Aorta (tissue), 5 donors: ENCODE data around the gene NPAT. TPM values are rescaled to one million over a fixed set of nuclear protein-coding genes. Genes with fewer than 3 reads are reported as not detected.

Source experiments
- ATAC-seq: fragments of 200-7000 bp; cut with Tn5 transposase; one replicate; pipeline ENCODE4 v1.9.1; 2022; ENCODE audit warnings: moderate library complexity; ENCODE audit not compliant: low FRiP score
- DNase-seq, 2 donors: peaks; one replicate each; pipeline ENCODE4 v3.0.0-alpha.2; 2020
- H3K27ac ChIP-seq, 2 donors: one replicate each; pipeline ENCODE4 v1.5.1; 2013; ENCODE audit warnings: low read length in 2 of 2, mild to moderate bottlenecking in 2 of 2, moderate library complexity in 2 of 2, control low read depth in 1 of 2, inconsistent platforms in 1 of 2, low read depth in 1 of 2
- H3K27me3 ChIP-seq, 2 donors: one replicate each; pipeline ENCODE4 v1.6.1; 2013; ENCODE audit warnings: control low read depth in 1 of 2, low read length in 1 of 2, mild to moderate bottlenecking in 1 of 2, moderate library complexity in 1 of 2; ENCODE audit not compliant: insufficient read depth in 2 of 2, control insufficient read depth in 1 of 2
- H3K36me3 ChIP-seq, 2 donors: one replicate each; pipeline ENCODE4 v1.6.1; 2013; ENCODE audit warnings: control low read depth in 1 of 2, low read length in 1 of 2, mild to moderate bottlenecking in 1 of 2; ENCODE audit not compliant: insufficient read depth in 2 of 2, control insufficient read depth in 1 of 2
- H3K4me1 ChIP-seq, 2 donors: one replicate each; pipeline ENCODE4 v1.6.1; 2013; ENCODE audit warnings: low read length in 2 of 2, control low read depth in 1 of 2, mild to moderate bottlenecking in 1 of 2, moderate library complexity in 1 of 2; ENCODE audit not compliant: insufficient read depth in 2 of 2, control insufficient read depth in 1 of 2
- H3K4me3 ChIP-seq, 2 donors: one replicate each; pipeline ENCODE4 v1.5.1; 2013; ENCODE audit warnings: low read length in 2 of 2, control low read depth in 1 of 2, mild to moderate bottlenecking in 1 of 2
- H3K9me3 ChIP-seq: one replicate; pipeline ENCODE4 v1.6.1; 2013; ENCODE audit warnings: mild to moderate bottlenecking, low read length; ENCODE audit not compliant: control insufficient read depth
- WGBS, 2 donors: extraction: QIAGEN DNeasy Blood & Tissue Kit; methylation state at CpG; one replicate each; pipeline ENCODE4 v1.1.7; 2013; 5-methylcytosine and 5-hydroxymethylcytosine counted together
- intact Hi-C, 2 donors: fragments of 100-400 bp; cut with DNase I; formaldehyde crosslinking; loops; one replicate each; pipeline versions ENCODE4 v1.14.2 to v1.15.0; 2022
- polyA plus RNA-seq, 2 donors: library from polyadenylated mRNA; stranded (reverse); fragments of 200-250 nt; gene quantifications; one replicate each; pipeline ENCODE4 v1.2.3, GENCODE V29; 2013
- total RNA-seq, 2 donors: library from RNA; stranded (reverse); fragmentation: NEBNext Ultra II Directional; extraction: Animal tissue kit (Norgen Biotek cat#: 25700); gene quantifications; one replicate each; pipeline ENCODE4 v1.2.1, GENCODE V29; 2021
- donor health status: healthy with polysubstance abuse.
- donor health status: Bipolar disorder and iron deficiency.
- donor health status: DM: no; HTN: no; CAD: no.
- donor health status: DM: no; HTN: no; CAD: no.
- donor health status: DM: yes; HTN: yes; CAD: no.

NPAT gene
- total and polyA plus RNA-seq, 4 donors: 1.3 to 18.1 (median 8.4) TPM

GRCh38 chr11:108223348-108224149, 1.1 kb upstream of the NPAT start:
- no peaks in the 10 kb centered on the region for H3K9me3 ChIP-seq
- intact Hi-C loops: loop anchor here (2.0 to 10.0 kb wide), 6 partner anchors 103 to 1871 kb away; partner anchors contain the start of genes ACAT1 (in 1 of the 2), CUL5 (in 1 of the 2), DDX10 (in 1 of the 2) and POGLUT3 (in 1 of the 2)
- ATAC-seq: no peak
- H3K36me3 ChIP-seq: no peaks in the 10 kb centered on the region
- peak overlapping the region; percentile 68 to 94 for H3K4me3 ChIP-seq
- no peaks in the 10 kb centered on the region for H3K27me3 ChIP-seq
- no peak for DNase-seq
- peak overlapping the region; percentile 67 to 95 for H3K27ac ChIP-seq
- WGBS, 2 donors: 9 to 10% methylated on average over 20 of the region's 20 CpGs
- peaks cover 2 to 13% of the 10 kb centered on the region in 2 donors for H3K4me1 ChIP-seq

- Histone ChIP-seq H3K4me1 (peaks cover 2 to 13% of the 10 kb centered on the region in 2 donors), H3K36me3 (no peaks in the 10 kb centered on the region), H3K4me3 (peak overlapping the region; percentile 55 to 77), H3K27ac (peak overlapping the region; percentile 5 to 72), H3K9me3 (no peaks in the 10 kb centered on the region), H3K27me3 (no peaks in the 10 kb centered on the region)
- intact Hi-C loops: loop anchor here (2.0 to 10.0 kb wide), 6 partner anchors 101 to 1873 kb away; partner anchors contain the start of genes ACAT1 (in 1 of the 2), CUL5 (in 1 of the 2), DDX10 (in 1 of the 2) and POGLUT3 (in 1 of the 2)
- no peak for DNase-seq
- WGBS, 2 donors: 0% methylated on average over 29 of the region's 29 CpGs
- no peak for ATAC-seq
These were observed 396 bp downstream of the NPAT start for GRCh38 chr11:108221911-108222573.

GRCh38 chr11:108221371-108221770, 1.1 kb downstream of the NPAT start:
- ATAC-seq (no peak), DNase-seq (no peak)
- WGBS, 2 donors: 0 to 1% methylated on average over 12 of the region's 12 CpGs
- Histone ChIP-seq H3K27me3 (no peaks in the 10 kb centered on the region), H3K4me1 (peaks cover 2 to 13% of the 10 kb centered on the region in 2 donors), H3K27ac (no peak overlapping the region), H3K36me3 (no peaks in the 10 kb centered on the region), H3K4me3 (peak overlapping the region; percentile 77), H3K9me3 (no peaks in the 10 kb centered on the region)
- intact Hi-C loops: loop anchor here (5.0 to 10.0 kb wide), 4 partner anchors 214 to 1873 kb away; partner anchors contain the start of genes CUL5 (in 1 of the 2), DDX10 (in 1 of the 2), POGLUT3 (in 1 of the 2) and ZC3H12C (in 1 of the 2)

GRCh38 chr11:108220721-108221336, 1.6 kb downstream of the NPAT start:
- ATAC-seq (no peak), DNase-seq (no peak)
- WGBS, 2 donors: 32 to 35% methylated on average over 5 of the region's 5 CpGs
- Histone ChIP-seq H3K9me3 (no peaks in the 10 kb centered on the region), H3K4me3 (peak overlapping the region; percentile 77), H3K27me3 (no peaks in the 10 kb centered on the region), H3K27ac (no peak overlapping the region), H3K36me3 (no peaks in the 10 kb centered on the region), H3K4me1 (peaks cover 2 to 13% of the 10 kb centered on the region in 2 donors)
- intact Hi-C loops: loop anchor here (5.0 to 10.0 kb wide), 4 partner anchors 214 to 1874 kb away; partner anchors contain the start of genes CUL5 (in 1 of the 2), DDX10 (in 1 of the 2), POGLUT3 (in 1 of the 2) and ZC3H12C (in 1 of the 2)

GRCh38 chr11:108218912-108219783, 3.3 kb downstream of the NPAT start:
- Histone ChIP-seq H3K4me3 (no peak overlapping the region), H3K27ac (no peak overlapping the region), H3K4me1 (peaks cover 2 to 5% of the 10 kb centered on the region in 2 donors), H3K36me3 (no peaks in the 10 kb centered on the region), H3K9me3 (no peaks in the 10 kb centered on the region), H3K27me3 (no peaks in the 10 kb centered on the region)
- DNase-seq: no peak
- no peak for ATAC-seq
- intact Hi-C loops: no loop called here
- 78 to 85% methylated on average over 7 of the region's 7 CpGs for WGBS, 2 donors

GRCh38 chr11:108218455-108218854, 4.0 kb downstream of the NPAT start:
- ATAC-seq: no peak
- Histone ChIP-seq H3K4me1 (peaks cover 2 to 3% of the 10 kb centered on the region in 2 donors), H3K4me3 (no peak overlapping the region), H3K27me3 (no peaks in the 10 kb centered on the region), H3K9me3 (no peaks in the 10 kb centered on the region), H3K27ac (no peak overlapping the region), H3K36me3 (no peaks in the 10 kb centered on the region)
- intact Hi-C loops: no loop called here
- no peak for DNase-seq
- WGBS, 2 donors: 42 to 70% methylated on average over 2 of the region's 2 CpGs

- Histone ChIP-seq H3K27ac (no peak overlapping the region), H3K27me3 (no peaks in the 10 kb centered on the region), H3K4me3 (no peak overlapping the region), H3K4me1 (peaks cover 2 to 3% of the 10 kb centered on the region in 2 donors), H3K36me3 (no peaks in the 10 kb centered on the region), H3K9me3 (no peaks in the 10 kb centered on the region)
- DNase-seq (no peak), ATAC-seq (no peak)
- intact Hi-C loops: no loop called here
- WGBS, 2 donors: 63 to 64% methylated on average over 4 of the region's 4 CpGs
These were observed 5.5 kb downstream of the NPAT start for GRCh38 chr11:108216988-108217387.

- no peak for ATAC-seq
- H3K27ac ChIP-seq: no peak overlapping the region
- H3K36me3 ChIP-seq: no peaks in the 10 kb centered on the region
- H3K9me3 ChIP-seq: no peaks in the 10 kb centered on the region
- intact Hi-C loops: no loop called here
- no peaks in the 10 kb centered on the region for H3K4me1 ChIP-seq
- WGBS, 2 donors: 51 to 77% methylated on average over 2 of the region's 2 CpGs
- H3K4me3 ChIP-seq: no peak overlapping the region
- no peak for DNase-seq
- H3K27me3 ChIP-seq: no peaks in the 10 kb centered on the region
These were observed 8.7 kb downstream of the NPAT start for GRCh38 chr11:108213784-108214183.
